Adipose tissue (tissue), 3 donors: Measurements from ENCODE around the gene C8A. TPM values are rescaled to one million over a fixed set of nuclear protein-coding genes. Genes with fewer than 3 reads are reported as not detected.

Experiments used
- H3K27ac ChIP-seq: one replicate; pipeline ENCODE4 v1.5.1; 2013; ENCODE audit warnings: low read depth, low read length
- WGBS, 3 donors: extraction: QIAGEN DNeasy Blood & Tissue Kit; methylation state at CpG; one replicate each; pipeline ENCODE4 v1.1.7; 2013; 5-methylcytosine and 5-hydroxymethylcytosine counted together
- polyA plus RNA-seq, 3 donors: library from polyadenylated mRNA; stranded (reverse); fragments of 200-250 nt; gene quantifications; one replicate each; pipeline ENCODE4 v1.2.3, GENCODE V29; 2013
- donor health status: healthy with polysubstance abuse.
- donor health status: Bipolar disorder and iron deficiency.
- donor health status: healthy.

Gene C8A
- under 1 TPM in 1 of 3 donors, not detected in 2; 0.06 TPM for polyA plus RNA-seq

DNA sequence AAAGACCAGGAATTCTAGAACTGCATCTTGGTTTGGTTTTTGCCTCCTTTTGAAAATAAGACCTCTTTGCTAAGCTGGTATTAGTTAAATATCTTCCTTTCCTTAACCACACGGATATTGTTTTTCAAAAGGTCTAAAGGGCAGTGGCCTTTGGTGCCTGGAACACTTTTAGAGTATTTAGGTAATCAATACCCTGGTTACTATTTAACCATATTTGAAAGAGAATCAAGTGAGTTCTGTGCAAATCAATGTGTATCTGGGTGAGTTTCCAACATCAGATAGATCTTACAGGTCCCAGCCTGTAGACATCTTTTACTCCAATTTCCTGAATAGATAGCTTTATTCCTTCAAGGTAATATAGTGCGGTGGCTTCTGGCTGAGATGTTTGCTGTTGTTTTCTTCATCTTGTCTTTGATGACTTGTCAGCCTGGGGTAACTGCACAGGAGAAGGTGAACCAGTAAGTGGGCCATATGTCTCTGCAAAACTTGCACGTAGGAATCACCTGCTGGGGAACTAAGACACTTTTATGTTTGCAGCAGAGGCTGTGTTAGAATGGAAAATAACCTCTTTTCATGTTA, at the start of gene C8A:
TSS of gene C8A (plus strand) at position 277 of the 579 bp plus-strand sequence. CDS start at position 382, 105 bp downstream.
- H3K27ac ChIP-seq, result no peak within 1 kb of the TSS
- WGBS, 3 donors, result 26 to 74% (median 74%) methylated on average over 3 of the region's 3 CpGs

DNA sequence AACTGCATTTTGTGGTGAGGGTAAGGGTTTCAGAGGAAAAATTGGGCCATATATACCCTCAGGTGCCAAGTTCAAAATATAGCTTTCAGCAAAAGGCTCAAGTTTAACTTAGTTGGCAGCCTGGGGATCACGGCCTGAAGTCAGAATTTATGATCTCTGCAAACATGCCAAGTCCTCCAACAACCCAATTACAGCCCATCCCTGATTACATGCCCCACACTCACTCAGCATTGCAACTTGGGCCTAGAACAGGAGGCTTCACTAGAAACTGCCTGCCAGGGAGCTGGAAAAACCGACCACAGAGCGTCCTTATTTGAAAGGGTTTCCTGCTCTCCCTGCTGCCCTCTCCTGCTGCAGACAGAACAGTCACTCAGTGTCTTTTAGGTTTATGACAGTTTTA, 47.8 kb upstream of the C8A start:
- WGBS, 3 donors, result 36 to 79% (median 40%) methylated on average over 3 of the region's 3 CpGs
- no peak overlapping the region for H3K27ac ChIP-seq

DNA sequence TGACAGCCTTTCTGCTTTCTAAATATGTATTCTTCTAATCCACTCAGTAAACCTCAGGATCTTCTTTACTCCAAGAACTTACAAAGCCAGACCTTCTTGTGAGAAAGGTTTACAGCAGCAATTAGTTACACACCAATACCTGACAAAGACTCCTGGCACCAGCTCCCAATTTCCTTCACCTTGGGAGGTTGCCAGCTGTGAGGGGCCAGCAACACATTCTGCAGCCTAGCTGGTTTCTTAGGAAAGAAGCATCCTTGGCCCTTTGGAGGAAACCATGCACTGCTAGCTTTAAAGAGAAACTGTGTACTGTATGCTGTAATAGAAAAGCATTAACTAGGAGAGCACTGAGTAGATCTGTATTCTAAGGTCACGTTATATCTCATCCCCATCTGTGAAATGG, 46.2 kb upstream of the C8A start:
- WGBS, 3 donors, result 70 to 85% (median 73%) methylated on average over 1 of the region's 1 CpG

DNA sequence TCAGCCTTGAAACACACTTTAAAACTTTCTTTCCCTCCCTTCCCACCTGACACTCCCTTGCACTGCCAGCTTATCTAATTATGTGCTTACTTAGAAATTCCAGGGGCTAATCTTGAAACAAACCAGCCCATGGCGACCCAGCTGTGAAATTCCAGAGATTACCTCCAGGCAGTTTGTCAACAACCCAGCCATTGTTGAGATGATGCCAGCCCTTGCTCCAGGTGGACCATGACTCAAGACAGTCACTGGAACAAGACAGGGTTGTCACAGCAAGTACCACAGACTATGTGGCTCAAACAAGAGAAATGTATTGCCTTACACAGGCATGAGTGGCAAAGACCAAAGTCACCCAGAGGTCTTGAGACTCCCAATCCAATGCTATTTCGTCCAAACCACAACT, 43.3 kb upstream of the C8A start:
- H3K27ac ChIP-seq, result no peak overlapping the region
- WGBS, 3 donors, result 24 to 62% (median 50%) methylated on average over 2 of the region's 2 CpGs

More for the DNA sequence above, 46.2 kb upstream of the C8A start:
- no peak overlapping the region for H3K27ac ChIP-seq

DNA sequence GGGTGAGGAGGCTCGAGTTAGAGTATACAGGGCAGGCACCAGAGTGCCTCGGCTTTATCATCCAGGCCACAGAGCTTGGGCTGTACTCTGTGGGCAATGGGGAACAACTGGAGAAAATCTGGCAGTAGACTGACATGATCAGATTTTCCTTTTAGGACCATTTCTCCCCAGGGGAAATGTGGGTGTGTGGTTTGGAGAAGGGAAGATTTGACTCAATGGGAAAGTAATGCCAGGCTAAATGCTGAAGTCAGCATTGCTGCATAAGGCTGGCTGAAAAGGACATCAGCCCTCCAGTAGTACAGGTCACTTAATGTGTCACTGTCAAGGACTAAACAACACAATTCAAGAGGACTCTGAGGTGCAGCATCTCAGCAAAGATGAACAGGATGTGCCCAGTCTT, 40.4 kb upstream of the C8A start:
- WGBS, 3 donors, result 86 to 96% (median 88%) methylated on average over 2 of the region's 2 CpGs
- no peak overlapping the region for H3K27ac ChIP-seq

DNA sequence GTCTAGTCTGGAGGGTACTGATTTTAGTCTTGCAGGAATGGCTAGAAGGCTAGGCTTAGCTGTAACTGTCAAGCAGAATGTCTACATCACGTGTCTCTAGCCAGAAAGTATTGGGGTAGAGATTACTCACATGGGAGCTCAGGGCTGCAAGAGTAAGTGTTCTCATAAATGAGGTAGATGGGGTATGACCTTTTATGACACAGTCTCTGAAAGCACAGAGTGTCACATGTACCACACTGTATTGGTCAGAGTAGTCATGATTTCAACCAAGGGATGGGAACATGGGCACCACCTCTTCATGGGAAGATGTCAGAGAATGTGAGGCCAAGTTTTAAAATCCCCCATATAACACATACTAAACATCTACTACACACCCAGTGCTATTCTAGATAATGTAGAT, 38.3 kb upstream of the C8A start:
- no peak overlapping the region for H3K27ac ChIP-seq
- WGBS, 3 donors, result 83 to 100% (median 87%) methylated on average over 1 of the region's 1 CpG

DNA sequence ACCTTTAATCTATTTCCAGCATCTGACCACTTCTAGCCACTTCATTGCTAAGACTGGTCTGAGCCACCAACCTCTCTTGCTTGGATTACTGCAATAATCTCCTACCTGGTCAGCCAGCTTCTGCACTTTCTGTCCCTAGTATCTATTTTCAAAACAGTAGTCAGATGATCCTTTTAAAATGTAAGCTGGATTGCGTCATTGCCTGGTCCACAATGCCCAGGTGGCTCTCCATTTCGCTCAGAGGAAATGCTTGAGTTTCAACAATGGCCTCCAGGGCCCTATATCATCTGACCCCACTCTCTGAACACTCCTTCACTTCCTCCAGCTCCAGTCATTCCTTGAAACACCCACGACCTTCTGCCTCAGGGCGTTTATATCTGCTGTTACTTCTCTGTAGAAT, 37.7 kb upstream of the C8A start:
- WGBS, 3 donors, result 59 to 84% (median 61%) methylated on average over 4 of the region's 4 CpGs
- no peak overlapping the region for H3K27ac ChIP-seq

DNA sequence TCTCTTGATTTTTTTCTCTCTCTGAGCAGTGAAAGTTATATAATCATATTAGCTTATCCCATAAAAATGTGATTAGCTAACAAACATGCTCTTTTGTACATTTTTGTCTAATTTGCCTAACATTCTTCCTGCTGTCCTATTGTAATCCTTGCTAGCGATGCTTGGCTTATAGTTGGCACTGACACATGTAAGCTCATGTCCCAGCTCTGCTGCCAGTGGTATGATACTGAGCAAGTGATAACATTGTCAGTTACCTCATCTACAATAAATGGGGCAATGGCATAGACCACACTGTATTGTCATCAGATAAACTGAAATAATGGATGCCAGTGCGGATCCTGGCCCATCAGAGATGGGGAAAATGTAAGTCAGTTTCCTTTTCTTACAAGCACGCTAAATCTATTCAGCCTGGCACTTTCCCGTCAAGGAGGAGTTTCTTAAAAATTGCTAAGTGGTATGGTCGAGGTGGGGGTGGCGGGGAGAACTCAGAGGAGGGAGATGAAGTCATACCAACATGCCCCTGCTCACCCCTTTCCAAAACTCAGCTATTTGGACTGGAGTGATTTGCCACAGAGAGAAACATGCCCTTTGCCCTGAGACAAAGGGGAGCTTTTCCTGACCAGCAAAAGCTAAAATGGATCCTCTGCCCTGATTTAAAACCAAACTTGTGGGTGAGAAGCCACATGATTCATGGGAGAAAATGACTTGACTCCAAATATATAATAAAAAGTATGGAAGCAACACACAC, 36.7 kb upstream of the C8A start:
- no peak overlapping the region for H3K27ac ChIP-seq
- WGBS, 3 donors, result 86 to 89% (median 87%) methylated on average over 6 of the region's 6 CpGs

DNA sequence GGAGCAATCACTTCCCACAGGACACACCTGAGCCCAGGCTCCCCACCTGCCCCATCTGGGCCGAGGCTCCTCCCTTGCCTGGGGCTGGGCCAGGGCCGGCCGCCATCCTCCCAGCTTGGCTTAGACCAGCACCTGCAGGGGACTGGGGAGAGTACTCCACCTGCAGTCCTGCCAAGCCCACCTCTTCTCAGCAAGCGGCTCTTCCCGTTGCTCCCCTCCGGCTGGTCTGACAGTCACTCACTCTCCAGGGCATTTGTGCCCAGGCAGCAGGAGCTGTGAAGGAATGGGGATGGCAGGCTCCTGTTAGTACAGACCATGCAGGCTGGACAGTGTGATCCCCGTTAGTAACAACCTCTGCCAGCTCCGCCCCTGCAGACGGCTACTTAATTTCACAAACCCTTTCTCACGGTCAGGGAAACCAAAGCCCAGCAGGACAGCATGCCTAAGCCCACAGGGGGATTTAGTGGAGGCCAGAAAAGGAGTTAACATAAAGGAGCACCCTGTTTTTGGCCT, 35.2 kb upstream of the C8A start, which contains the start of gene FYB2:
TSS of gene FYB2 (minus strand) at position 18 of the 513 bp plus-strand sequence. CDS start 114 bp downstream, outside the sequence.
- 40 to 79% (median 60%) methylated on average over 10 of the region's 10 CpGs for WGBS, 3 donors
- H3K27ac ChIP-seq, result no peak within 1 kb of the TSS

DNA sequence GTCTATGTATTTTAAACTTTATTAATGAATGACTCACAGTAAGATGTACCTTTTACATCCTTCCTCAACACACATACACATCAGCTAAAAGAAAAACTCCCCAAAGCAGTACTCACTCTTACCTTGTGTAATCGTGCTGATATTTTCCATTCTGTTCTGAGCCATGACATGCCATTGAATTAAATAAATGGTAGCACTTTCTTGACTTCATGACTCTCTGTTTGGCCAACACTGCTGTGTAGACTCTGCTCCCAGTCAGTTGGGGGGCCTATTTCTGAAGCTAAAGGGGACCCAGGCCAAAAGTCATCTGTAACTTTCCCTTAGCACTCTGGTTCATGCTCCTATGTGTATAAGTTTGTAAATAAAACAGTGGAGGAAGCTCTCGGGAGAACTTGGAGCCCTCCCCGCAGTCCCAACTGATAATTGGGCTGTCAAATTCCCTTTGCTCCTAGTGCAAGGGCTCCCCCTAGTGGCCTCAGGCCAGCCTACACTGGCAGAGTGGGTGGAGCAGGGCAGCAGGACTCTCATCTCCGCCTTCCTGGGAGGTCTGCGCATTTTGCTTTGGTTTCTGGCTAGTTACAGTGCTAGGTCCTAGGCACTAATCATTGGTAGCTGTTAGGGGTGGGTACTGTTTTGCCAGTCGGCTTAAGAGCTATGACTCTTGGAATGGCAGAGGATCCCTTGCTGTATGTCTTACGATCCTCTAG, 33.7 kb upstream of the C8A start:
- WGBS, 3 donors, result 11 to 22% (median 21%) methylated on average over 7 of the region's 7 CpGs
- H3K27ac ChIP-seq, result no peak overlapping the region

DNA sequence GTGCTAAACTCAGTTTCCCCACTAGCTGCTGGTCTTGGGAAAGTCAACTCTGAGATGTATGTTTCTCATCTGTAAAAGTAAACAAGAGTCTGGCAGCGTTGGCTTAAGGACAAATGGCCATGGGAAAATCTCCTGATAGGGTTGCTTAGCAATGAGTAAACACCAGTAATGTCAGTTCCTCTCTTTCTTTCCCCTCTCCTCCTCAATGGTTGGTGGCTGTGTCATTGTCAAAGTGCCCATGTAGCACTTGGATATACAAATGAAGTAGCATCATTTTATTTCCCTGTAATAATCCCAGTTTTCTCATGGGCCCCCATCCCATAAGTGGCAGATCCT, 33.2 kb upstream of the C8A start:
- 0 to 5% (median 2%) methylated on average over 1 of the region's 1 CpG for WGBS, 3 donors
- no peak overlapping the region for H3K27ac ChIP-seq

DNA sequence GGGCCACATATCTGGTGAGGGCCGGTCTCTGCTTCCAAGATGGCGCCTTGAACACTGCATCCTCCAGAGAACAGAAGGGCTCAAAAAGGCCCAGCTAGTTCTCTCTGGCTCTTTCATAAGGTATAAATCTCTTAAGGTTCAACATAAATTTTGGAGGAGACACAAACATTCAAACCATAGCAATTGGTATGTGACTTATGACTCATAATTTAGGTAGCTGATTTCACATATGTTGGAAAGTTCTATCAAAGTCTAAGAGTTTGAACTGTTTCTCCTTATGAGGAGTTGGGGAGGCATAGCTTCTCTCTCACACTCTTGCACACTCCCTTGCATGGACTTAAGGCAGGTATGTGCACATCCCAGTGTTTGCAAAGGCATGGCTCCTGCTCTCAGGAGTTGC, 30.3 kb upstream of the C8A start:
- WGBS, 3 donors, result 72 to 100% (median 75%) methylated on average over 2 of the region's 2 CpGs
- no peak overlapping the region for H3K27ac ChIP-seq

DNA sequence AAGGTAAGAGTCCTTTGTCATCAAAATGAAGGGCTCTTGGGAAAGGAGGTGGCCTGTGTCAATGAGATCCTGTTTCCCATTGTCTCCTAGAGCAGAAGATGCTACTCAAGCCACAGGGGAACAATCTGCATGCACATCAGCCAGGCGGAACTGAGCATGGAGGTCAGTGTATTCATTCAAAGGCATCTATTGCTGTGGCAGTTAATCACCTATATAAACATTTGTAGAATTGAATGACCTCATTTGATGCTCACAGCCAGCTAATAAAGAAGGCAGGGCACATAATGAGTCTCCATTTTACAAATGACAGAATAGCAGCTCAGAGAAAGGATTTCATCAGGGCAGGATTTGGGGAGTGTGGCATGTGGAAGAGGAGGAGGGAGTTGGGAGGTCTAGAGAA, 29.7 kb upstream of the C8A start:
- WGBS, 3 donors, result 86 to 96% (median 86%) methylated on average over 1 of the region's 1 CpG
- H3K27ac ChIP-seq, result no peak overlapping the region

DNA sequence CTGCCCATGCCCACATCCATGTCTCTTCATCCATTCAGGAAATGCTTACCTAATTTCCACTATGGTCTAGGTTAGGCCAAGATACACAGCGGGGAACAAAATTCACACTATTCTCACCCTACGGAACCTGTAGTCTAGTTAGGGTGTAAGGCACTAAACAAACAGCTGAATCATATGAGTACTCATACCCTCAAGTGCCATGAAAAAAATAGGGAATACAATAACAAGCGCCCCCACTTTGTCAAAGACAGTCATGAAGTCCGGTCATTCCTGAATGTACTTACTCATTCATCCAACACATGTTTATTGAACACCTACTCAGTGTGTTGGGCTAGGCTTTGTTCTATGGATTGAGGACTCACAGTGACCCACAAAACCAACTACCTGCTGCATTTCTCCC, 29.2 kb upstream of the C8A start:
- no peak overlapping the region for H3K27ac ChIP-seq
- WGBS, 3 donors, result 69 to 95% (median 80%) methylated on average over 4 of the region's 4 CpGs

DNA sequence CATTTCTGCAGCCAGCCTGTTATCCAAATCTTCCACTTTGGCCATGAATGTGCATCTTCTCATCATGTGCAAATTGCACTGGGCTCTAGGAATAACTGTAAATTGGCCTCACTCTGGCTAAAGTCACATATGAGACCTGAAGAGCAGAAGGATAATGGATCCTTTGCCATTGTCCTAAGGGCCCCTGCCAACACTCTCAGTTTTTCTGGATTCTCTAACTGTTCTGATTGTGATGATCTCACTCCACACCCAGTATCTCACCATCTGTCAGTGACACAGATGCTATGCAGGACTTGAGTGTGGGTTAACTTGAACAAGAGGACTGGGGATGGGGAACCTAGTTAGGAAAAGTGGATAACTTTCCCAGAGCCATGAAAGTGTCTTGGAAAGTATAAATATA, 26.9 kb upstream of the C8A start:
- H3K27ac ChIP-seq, result no peak overlapping the region

DNA sequence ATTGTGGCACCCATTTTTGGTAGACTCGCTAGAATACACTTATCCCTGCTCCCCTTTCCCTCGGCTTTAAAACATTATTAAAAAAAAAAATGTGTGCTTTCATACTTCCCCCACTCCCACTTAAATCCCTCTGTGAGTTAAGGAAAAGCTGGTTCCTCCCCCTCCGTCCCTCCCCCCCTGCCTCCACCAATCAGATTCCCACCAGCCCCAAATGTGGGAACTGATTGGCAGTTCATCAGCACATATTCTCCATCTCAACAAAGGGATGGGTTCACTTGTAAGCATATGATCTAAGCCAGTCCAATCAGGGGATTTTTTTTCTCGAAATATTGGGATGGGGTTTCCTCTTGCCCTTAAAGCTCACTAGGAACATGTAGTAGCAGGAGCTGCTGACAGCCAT, 24.5 kb upstream of the C8A start:
- H3K27ac ChIP-seq, result no peak overlapping the region
- WGBS, 3 donors, result 72 to 79% (median 78%) methylated on average over 4 of the region's 4 CpGs

DNA sequence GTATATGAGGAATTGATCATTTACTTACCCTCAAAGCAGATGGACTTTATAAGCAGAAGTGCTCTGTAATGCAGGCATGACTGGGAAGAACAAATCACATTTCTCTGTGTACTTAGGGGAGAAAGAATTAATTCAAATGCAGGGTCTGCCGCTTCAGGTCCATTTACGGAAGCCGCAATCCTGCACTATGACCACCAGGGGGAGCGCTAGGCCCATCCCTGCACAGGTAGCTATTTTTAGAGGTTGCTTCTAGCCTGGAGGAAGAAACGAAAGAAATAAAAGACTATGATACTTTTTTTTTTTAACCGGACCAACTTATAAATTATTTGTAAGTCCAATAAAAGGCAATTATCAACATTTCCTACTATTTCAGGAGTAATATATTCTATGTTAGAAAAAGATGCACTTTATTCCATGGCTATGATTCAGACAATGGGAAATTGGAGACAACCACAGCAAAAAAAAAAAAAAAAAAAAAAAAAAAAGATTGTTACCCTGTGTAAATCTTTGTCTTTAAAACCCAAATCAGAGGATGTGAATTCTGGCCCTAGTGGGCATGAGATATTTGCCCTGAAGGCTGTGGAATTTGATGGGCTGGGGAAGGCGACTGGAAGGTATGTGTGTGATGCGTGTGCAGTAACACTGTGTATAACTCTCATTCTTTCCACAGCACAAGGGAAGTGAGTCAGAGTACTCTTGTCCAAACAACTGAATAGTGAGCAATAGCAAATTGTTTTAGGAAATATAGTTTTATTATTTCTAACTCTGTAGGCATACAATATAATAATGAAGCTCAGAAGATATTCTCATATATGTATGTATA, 22.5 kb upstream of the C8A start:
- H3K27ac ChIP-seq, result no peak overlapping the region
- 17 to 23% (median 19%) methylated on average over 8 of the region's 8 CpGs for WGBS, 3 donors

DNA sequence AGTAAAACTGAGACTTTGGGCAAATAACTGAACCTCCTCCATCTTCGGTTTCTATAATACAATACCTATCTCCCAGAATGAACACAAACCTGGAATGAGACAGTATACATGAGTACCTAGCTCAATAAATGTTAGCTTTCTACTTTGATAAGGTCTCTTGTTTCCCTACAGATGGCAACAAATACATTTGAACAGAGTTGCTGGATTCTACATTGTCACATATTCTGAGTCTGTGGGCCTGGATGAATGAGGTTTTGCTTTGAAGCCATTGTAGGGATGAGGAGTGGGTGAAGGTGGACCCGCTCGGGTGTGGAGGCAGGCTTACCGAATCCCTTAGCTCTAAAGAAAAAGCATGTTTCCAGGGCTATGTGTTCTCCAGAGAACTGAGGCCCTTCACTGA, 21.5 kb upstream of the C8A start:
- 93 to 98% (median 94%) methylated on average over 4 of the region's 4 CpGs for WGBS, 3 donors
- no peak overlapping the region for H3K27ac ChIP-seq
